Activated T-cell treated with anti-CD3 and anti-CD28 coated beads for 1 hour (primary cell): ENCODE measurements around the gene HIVEP3.

Experiments used
- DNase-seq: peaks from one replicate; pipeline ENCODE4 v3.0.0-alpha.2; 2020; ENCODE audit warnings: low read depth

HIVEP3 gene

GRCh38 chr1:41533016-41533730 is 385.5 kb downstream of the HIVEP3 start:
- DNase-seq = no peak

GRCh38 chr1:41532206-41532975 is 386.3 kb downstream of the HIVEP3 start:
- no peak for DNase-seq

- no peak for DNase-seq
Measured at GRCh38 chr1:41530411-41530810, 388.3 kb downstream of the HIVEP3 start.

GRCh38 chr1:41529621-41530395 is 388.9 kb downstream of the HIVEP3 start:
- no peak for DNase-seq

GRCh38 chr1:41528726-41529605 is 389.8 kb downstream of the HIVEP3 start:
- DNase-seq = no peak

- DNase-seq = no peak
Measured at GRCh38 chr1:41528106-41528505, 390.6 kb downstream of the HIVEP3 start.

GRCh38 chr1:41526956-41527561 is 391.7 kb downstream of the HIVEP3 start:
- DNase-seq = no peak

- DNase-seq = no peak
Measured at GRCh38 chr1:41525891-41526587, 392.7 kb downstream of the HIVEP3 start.

GRCh38 chr1:41524676-41525675 is 393.7 kb downstream of the HIVEP3 start:
- DNase-seq = no peak

GRCh38 chr1:41523949-41524675 is 394.6 kb downstream of the HIVEP3 start:
- no peak for DNase-seq

- DNase-seq = no peak
Measured at GRCh38 chr1:41523071-41523470, 395.7 kb downstream of the HIVEP3 start.

- DNase-seq = no peak
Measured at GRCh38 chr1:41521766-41522165, 397.0 kb downstream of the HIVEP3 start.

GRCh38 chr1:41520951-41521752 is 397.6 kb downstream of the HIVEP3 start:
- DNase-seq = no peak

- no peak for DNase-seq
Measured at GRCh38 chr1:41519667-41520066, 399.1 kb downstream of the HIVEP3 start.

- DNase-seq = no peak
Measured at GRCh38 chr1:41518471-41518870, 400.3 kb downstream of the HIVEP3 start.

GRCh38 chr1:41517062-41517438 is 401.7 kb downstream of the HIVEP3 start:
- DNase-seq = no peak

GRCh38 chr1:41516168-41517061 is 402.3 kb downstream of the HIVEP3 start:
- peak; percentile 36 for DNase-seq
